Smooth muscle cell (in vitro differentiated cells): ENCODE measurements around the gene SH2B3. TPM values are rescaled to one million over a fixed set of nuclear protein-coding genes. Genes with fewer than 3 reads are reported as not detected.
"Not testable (repeated sequence)": the region's sequence is repeated elsewhere in the genome, so short reads cannot be mapped to it uniquely, and the experiment has no call there.

Experiments used
- DNase-seq: peaks from one replicate; lab custom pipeline; 2025; ENCODE audit not compliant: unreplicated experiment; lab: John Stamatoyannopoulos, UW
- H2AFZ ChIP-seq: fragments of 200-600 bp; sonication (generic); 2 replicates; pipeline ENCODE4 v1.6.0; 2016; ENCODE audit warnings: antibody characterized with exemption, low read depth, mild to moderate bottlenecking
- H3F3A ChIP-seq: fragments of 200-600 bp; sonication (generic); 2 replicates; pipeline ENCODE4 v1.6.0; 2017; ENCODE audit warnings: antibody characterized with exemption, low read depth
- H3K27ac ChIP-seq: fragments of 200-600 bp; sonication (generic); 2 replicates; pipeline ENCODE4 v1.5.1; 2016; ENCODE audit warnings: low read depth, mild to moderate bottlenecking
- H3K27me3 ChIP-seq: fragments of 200-600 bp; sonication (generic); 2 replicates; pipeline ENCODE4 v1.6.1; 2016; ENCODE audit warnings: low read depth, mild to moderate bottlenecking
- H3K36me3 ChIP-seq: fragments of 200-600 bp; sonication (generic); 2 replicates; pipeline ENCODE4 v1.5.1; 2016; ENCODE audit warnings: low read depth
- H3K4me1 ChIP-seq: fragments of 200-600 bp; sonication (generic); 2 replicates; pipeline ENCODE4 v1.5.1; 2016; ENCODE audit warnings: low read depth
- H3K4me2 ChIP-seq: fragments of 200-600 bp; sonication (generic); 2 replicates; pipeline ENCODE4 v1.6.0; 2016; ENCODE audit warnings: mild to moderate bottlenecking
- H3K4me3 ChIP-seq: fragments of 200-600 bp; sonication (generic); 2 replicates; pipeline ENCODE4 v1.5.1; 2016; ENCODE audit warnings: mild to moderate bottlenecking
- H3K79me2 ChIP-seq: fragments of 200-600 bp; sonication (generic); 2 replicates; pipeline ENCODE4 v1.6.0; 2016; ENCODE audit warnings: low read depth, mild to moderate bottlenecking
- H3K9ac ChIP-seq: fragments of 200-600 bp; sonication (generic); 2 replicates; pipeline ENCODE4 v1.6.0; 2016; ENCODE audit warnings: low read depth
- H3K9me3 ChIP-seq: fragments of 200-600 bp; sonication (generic); replicated peaks from 2 replicates; pipeline ENCODE4 v1.5.1; 2016; ENCODE audit warnings: low read depth
- H4K20me1 ChIP-seq: fragments of 200-600 bp; sonication (generic); 2 replicates; pipeline ENCODE4 v1.6.0; 2016; ENCODE audit warnings: low read depth
- CTCF ChIP-seq: fragments of 200-600 bp; sonication (generic); IDR thresholded peaks from 2 replicates; pipeline ENCODE4 v1.5.1; 2017; ENCODE audit warnings: borderline replicate concordance, mild to moderate bottlenecking, antibody characterized with exemption; ENCODE audit not compliant: insufficient read depth, poor library complexity, severe bottlenecking
- WGBS: methylation state at CpG from one replicate; pipeline ENCODE4 v1.1.7; 2016; ENCODE audit warnings: low lambda C conversion rate; 5-methylcytosine and 5-hydroxymethylcytosine counted together
- polyA plus RNA-seq: library from polyadenylated mRNA; unstranded; fragments of >200 nt; fragmentation: Nextera tagmentation; extraction: Ambion mirVana; gene quantifications from 2 replicates; pipeline ENCODE4 v1.2.1, GENCODE V29; 2016
- total RNA-seq: library from RNA; depleted of rRNA; stranded (reverse); fragments of >200 nt; gene quantifications from 2 replicates; pipeline ENCODE4 v1.2.3, GENCODE V29; 2014

Gene SH2B3
- total and polyA plus RNA-seq, 2 experiments from 2014 or later = 4.7 to 5.2 TPM

- H3K27me3 ChIP-seq = no peaks in the 10 kb centered on the region
- no peaks in the 10 kb centered on the region for H3K4me1 ChIP-seq
- no peaks in the 10 kb centered on the region for H3K79me2 ChIP-seq
- peaks cover 28% of the 10 kb centered on the region for H3K36me3 ChIP-seq
- peak; percentile 9 for TF ChIP-seq CTCF
- no peaks in the 10 kb centered on the region for H3K9me3 ChIP-seq
- no peak overlapping the region for H3K4me2 ChIP-seq
- H3K27ac ChIP-seq = no peak overlapping the region
- peaks cover 18% of the 10 kb centered on the region for H4K20me1 ChIP-seq
- H3K9ac ChIP-seq = no peak overlapping the region
- no peak overlapping the region for H2AFZ ChIP-seq
- no peaks in the 10 kb centered on the region for H3F3A ChIP-seq
- WGBS = 96% methylated on average over 2 of the region's 2 CpGs
- DNase-seq = no peak
- H3K4me3 ChIP-seq = no peak overlapping the region
Measured at GRCh38 chr12:111482462-111482861, 76.7 kb downstream of the SH2B3 start.

- H3K27ac ChIP-seq = no peak overlapping the region
- no peaks in the 10 kb centered on the region for H3K27me3 ChIP-seq
- 91% methylated on average over 4 of the region's 4 CpGs for WGBS
- H3K9me3 ChIP-seq = no peaks in the 10 kb centered on the region
- H3K36me3 ChIP-seq = peaks cover 27% of the 10 kb centered on the region
- no peak overlapping the region for H3K4me2 ChIP-seq
- H3K79me2 ChIP-seq = no peaks in the 10 kb centered on the region
- H3F3A ChIP-seq = no peaks in the 10 kb centered on the region
- no peak overlapping the region for H3K4me3 ChIP-seq
- no peak for DNase-seq
- no peaks in the 10 kb centered on the region for H3K4me1 ChIP-seq
- H4K20me1 ChIP-seq = peaks cover 24% of the 10 kb centered on the region
- TF ChIP-seq CTCF = no peak
- H3K9ac ChIP-seq = no peak overlapping the region
- no peak overlapping the region for H2AFZ ChIP-seq
Measured at GRCh38 chr12:111488271-111488670, 82.5 kb downstream of the SH2B3 start.

GRCh38 chr12:111488798-111489197, 83.1 kb downstream of the SH2B3 start:
- Histone ChIP-seq H3K4me1 (no peaks in the 10 kb centered on the region), H2AFZ (no peak overlapping the region), H3K4me2 (no peak overlapping the region), H3K4me3 (no peak overlapping the region), H3K36me3 (peaks cover 27% of the 10 kb centered on the region), H3F3A (no peaks in the 10 kb centered on the region), H4K20me1 (peaks cover 24% of the 10 kb centered on the region), H3K79me2 (no peaks in the 10 kb centered on the region), H3K27me3 (no peaks in the 10 kb centered on the region), H3K9me3 (no peaks in the 10 kb centered on the region), H3K9ac (no peak overlapping the region), H3K27ac (no peak overlapping the region)
- no peak for TF ChIP-seq CTCF
- DNase-seq = no peak
- WGBS = 95% methylated on average over 2 of the region's 2 CpGs

- not testable (repeated sequence) for H2AFZ ChIP-seq, DNase-seq, H3K4me2 ChIP-seq, H3K9me3 ChIP-seq, H3F3A ChIP-seq, H3K27me3 ChIP-seq, H3K9ac ChIP-seq, H3K4me3 ChIP-seq, H3K4me1 ChIP-seq
- Histone ChIP-seq H4K20me1 (peaks cover 35% of the 10 kb centered on the region), H3K27ac (peak overlapping the region; percentile 11), H3K36me3 (peaks cover 17% of the 10 kb centered on the region), H3K79me2 (peaks cover 11% of the 10 kb centered on the region)
- 74% methylated on average over 7 of the region's 7 CpGs for WGBS
Measured at GRCh38 chr12:111492979-111493378, 87.3 kb downstream of the SH2B3 start.
